Forelimb muscle (tissue), 1 donor: ENCODE data around the gene SMOC2. TPM values are rescaled to one million over a fixed set of nuclear protein-coding genes. Genes with fewer than 3 reads are reported as not detected.

Experiments used
- DNase-seq: peaks from one replicate; pipeline ENCODE4 v3.0.0-alpha.2; 2013; ENCODE audit warnings: low read depth
- polyA plus RNA-seq: library from polyadenylated mRNA; unstranded; fragments of 120-200 nt; gene quantifications from one replicate; pipeline ENCODE4 v1.2.1, GENCODE V29; 2013; ENCODE audit not compliant: insufficient read length

Gene SMOC2
- polyA plus RNA-seq, 1 donor = 74.8 TPM

GRCh38 chr6:168480481-168480880 lies 39.5 kb downstream of the SMOC2 start:
- DNase-seq = no peak

- DNase-seq = no peak
Observed at GRCh38 chr6:168485818-168486217, 44.8 kb downstream of the SMOC2 start.

DNA sequence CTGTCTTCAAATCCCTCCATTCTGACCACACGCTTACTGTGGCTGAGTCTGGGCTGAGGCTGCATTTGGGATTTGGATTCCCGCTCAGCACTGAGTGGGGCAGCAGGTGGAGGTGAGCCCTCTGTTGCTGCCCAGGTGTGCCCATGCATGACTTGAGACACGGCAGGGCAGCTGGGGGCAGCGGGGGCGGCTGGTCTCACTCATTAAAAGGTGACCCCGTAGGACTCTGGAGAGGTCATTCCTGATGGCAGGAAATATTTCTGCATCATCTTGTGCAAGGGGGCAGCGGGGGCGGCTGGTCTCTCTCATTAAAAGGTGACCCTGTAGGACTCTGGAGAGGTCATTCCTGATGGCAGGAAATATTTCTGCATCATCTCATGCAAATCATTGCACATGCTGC lies 49.8 kb downstream of the SMOC2 start:
- DNase-seq = no peak

DNA sequence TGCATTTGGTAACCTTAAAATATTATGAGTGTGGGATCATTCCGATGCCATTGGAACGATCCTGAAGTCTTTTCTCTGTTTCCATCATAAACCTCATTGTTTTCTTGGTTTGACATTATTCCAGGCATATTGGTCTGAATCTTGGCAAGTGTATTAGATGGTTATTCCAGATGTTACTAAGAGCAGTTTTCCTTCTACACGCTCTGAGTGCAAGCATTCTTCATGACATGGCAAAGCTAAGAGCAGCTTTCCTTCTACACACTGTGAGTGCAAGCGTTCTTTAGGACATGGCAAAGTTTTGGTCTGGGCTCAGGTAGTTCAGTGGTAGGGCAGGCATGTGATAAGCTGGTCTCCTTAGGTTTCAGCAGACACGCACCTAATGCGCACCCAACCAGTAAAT lies 53.0 kb downstream of the SMOC2 start:
- DNase-seq = no peak

- DNase-seq = no peak
Observed at GRCh38 chr6:168494726-168495125, 53.7 kb downstream of the SMOC2 start.

GRCh38 chr6:168495133-168495532 lies 54.1 kb downstream of the SMOC2 start:
- DNase-seq = no peak

GRCh38 chr6:168495636-168496035 lies 54.7 kb downstream of the SMOC2 start:
- DNase-seq = no peak

DNA sequence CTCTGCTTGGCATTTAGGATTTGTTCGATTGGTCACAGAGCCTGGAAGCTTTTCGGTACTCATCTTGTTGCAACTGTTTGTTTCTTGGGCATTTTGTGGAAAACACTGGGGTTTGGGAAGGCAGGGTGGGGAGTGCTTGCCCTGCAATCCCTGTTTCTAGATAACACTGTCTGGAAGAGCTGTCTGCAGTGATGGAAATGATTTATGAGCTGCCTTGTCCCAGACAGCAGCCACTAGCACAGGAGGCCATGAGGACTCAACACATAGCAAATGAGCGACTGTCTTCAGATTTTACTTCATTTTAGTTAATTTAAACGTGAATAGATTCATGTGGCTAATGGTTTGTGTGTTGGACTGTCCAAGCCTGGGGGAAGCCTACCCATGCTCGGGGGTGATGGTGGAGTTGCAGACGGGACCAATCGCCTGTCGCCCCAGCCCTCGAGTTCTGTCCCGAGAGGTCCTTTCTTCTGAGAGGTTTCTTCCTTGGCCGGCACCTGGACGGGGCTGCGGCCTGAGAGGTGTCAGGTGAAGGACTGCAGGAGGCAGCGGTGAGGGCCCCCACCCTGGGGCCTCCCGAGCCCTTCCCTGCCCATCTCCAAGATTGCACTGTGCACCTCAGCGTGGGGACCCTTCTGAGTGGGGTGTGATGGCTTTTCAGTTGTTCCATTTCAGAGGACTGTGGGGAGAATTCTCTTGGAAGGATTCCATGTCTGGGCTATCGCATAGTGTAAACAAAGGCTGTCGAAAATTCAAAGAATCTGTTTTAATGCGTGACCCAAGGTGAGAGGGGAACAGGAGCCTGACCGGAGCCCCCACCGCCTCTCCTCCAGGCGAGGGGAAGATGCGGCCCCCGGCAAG lies 55.4 kb downstream of the SMOC2 start:
- DNase-seq = no peak

GRCh38 chr6:168496997-168497331 lies 56.0 kb downstream of the SMOC2 start:
- no peak for DNase-seq

DNA sequence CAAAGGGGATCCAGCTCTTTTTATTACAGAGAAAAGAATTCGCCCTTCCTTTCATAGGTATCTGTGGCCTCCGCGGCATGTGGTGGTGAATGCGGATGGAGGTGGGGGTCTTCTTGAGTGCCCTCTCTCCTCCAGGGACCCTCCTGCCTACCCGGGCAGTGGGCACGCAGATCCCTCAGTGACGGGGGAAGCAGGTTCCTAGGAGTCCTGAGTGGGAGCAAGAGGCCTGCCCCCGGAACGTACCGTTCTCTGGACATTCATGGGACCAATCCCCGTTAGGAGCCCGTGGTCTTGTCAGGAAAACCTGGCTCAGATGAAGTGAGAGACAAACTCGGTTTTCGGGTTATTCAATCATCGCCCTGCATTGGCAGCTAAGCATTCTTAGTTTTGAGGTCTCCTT lies 56.4 kb downstream of the SMOC2 start:
- no peak for DNase-seq

DNA sequence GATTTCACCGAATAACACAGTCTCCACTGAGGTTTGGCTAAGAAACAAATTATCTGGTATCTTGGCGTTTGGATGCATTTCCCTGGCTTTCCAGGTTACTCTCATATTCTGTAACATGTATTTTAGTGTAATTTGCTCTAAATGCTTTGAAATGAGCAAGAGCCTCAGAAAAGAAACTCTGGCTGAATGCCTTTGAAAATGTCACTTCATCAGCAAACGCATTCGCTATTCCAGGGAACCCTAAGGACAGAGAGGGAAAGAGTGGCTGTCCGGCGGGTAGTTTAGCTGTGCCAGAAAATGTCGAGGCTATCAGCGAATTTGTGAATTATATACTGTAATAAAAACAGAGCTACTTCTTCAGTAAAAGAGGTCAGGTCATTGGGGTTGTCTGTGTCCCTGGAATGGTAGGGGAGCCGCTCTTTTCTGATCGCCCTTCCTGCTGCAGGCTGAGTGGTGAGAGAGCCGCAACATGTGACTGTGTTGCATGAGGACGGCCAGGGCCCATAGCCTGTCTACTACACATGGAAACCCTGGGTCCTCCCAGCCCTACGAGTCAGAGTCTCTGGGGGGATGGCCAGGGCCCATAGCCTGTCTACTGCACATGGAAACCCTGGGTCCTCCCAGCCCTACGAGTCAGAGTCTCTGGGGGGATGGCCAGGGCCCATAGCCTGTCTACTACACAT lies 57.3 kb downstream of the SMOC2 start:
- DNase-seq = peak; percentile 49

DNA sequence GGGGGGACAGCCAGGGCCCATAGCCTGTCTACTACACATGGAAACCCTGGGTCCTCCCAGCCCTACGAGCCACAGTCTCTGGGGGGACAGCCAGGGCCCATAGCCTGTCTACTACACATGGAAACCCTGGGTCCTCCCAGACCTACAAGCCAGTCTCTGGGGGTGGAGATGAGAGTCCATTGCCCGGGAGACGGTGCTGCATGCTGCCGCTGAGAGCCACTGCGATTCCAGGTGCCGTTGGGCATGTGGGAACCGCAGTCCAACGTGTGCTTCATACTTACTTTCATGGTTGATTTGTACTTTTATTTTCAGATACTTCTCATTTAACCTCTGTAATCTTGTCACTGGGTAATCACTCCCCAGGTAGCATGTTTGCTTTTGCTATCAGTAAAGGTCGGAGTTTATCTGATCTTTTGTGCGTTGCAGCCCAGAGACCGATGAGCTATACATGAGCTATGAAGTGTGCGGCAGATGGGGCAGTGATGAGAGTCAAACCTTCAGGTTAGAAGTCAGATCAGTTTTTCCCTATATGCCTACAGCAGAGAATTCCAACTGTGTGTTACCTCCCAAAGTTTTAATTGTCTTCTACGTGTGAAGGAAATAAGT lies 58.2 kb downstream of the SMOC2 start:
- DNase-seq = no peak

- no peak for DNase-seq
Observed at GRCh38 chr6:168500519-168500918, 59.5 kb downstream of the SMOC2 start.

DNA sequence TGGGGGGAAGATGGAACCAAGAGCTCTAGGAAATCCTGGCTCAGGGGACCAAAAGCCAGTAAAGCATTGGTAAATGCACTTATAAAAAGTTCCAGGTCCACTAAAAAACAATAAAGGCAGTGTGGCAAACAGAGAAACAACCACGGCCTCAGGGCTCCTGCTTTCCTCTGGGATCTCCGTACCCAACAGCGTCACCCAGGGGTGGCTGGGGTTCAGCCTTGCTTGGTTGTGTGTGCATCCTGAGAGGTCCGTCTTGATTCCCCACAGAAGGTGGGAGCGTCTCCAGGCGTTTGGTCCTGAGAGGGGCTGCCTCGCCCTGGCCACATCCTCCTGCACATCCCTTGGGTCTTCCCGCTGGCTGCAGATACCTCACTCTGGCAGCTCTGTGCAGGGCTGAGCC lies 60.6 kb downstream of the SMOC2 start:
- DNase-seq = no peak

DNA sequence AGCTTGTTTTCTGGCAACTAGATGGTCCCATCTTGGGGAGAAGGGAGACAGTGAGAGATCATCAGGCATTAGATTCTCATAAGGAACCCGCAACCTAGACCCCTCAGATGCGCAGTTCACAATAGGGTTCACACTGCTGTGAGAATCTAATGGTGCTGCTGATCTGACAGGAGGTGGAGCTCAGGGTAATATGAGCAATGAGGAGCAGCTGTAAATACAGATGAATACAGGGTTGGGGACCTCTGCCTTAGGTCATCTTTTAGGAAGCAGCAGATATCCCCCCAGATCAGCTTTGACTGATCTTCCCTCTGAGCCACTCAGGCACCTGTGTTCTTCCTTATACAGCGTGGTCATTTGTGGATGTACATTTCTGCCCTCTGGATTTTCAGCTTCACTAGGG lies 63.4 kb downstream of the SMOC2 start:
- no peak for DNase-seq

- DNase-seq = no peak
Observed at GRCh38 chr6:168506460-168506859, 65.5 kb downstream of the SMOC2 start.

- DNase-seq = no peak
Observed at GRCh38 chr6:168507297-168507696, 66.3 kb downstream of the SMOC2 start.

GRCh38 chr6:168507730-168508129 lies 66.7 kb downstream of the SMOC2 start:
- DNase-seq = no peak

- DNase-seq = no peak
Observed at GRCh38 chr6:168508903-168509302, 67.9 kb downstream of the SMOC2 start.

DNA sequence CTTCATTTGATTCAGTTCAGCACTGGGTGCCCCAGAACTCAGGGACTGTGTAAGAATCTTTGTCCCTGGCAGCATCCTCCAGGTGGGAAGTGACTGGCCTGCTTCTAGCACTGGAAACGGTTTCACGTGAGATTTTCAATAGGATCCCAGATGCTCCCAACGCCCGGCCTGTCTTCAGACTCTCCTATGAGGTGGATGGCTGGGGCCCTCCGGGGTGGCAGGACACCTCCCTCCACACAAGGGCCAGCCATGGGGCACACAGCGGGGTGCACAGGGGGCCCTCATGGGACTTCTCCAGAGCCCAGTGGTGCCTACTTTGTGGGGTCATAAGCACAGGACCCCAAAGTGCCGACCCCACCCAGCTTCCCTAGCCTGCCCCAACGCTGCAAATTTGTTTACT lies 72.8 kb downstream of the SMOC2 start:
- no peak for DNase-seq

GRCh38 chr6:168514216-168514615 lies 73.2 kb downstream of the SMOC2 start:
- no peak for DNase-seq

DNA sequence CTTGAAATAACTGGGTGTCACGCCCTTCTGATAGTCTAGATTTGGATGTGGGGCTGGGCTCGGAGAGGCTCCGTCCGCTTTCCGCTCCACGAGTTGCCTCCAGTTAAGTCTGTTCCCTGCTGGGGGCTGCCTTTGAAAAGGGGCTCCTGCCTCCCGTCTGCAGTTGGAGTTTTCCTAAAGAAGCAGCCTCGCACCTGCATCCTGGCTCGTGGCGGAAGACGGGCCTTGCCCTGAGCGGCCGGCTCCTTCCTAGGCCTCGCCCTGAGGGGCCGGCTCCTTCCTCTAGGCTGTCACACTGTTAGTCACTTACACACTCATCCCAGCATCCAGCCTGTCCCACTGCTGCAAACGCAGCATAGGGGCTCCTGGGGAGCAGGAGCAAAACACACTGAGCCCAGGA lies 74.4 kb downstream of the SMOC2 start:
- no peak for DNase-seq
